ENCODE results near the gene SAMD4A.

SAMD4A gene

GRCh38 chr14:54643696-54644176 lies 76.8 kb downstream of the SAMD4A start:
- no peaks in the 10 kb centered on the region for H3K9me3 Mint-ChIP-seq
- TF ChIP-seq CTCF (IDR thresholded peaks at IDR 0.05; ENCODE audit: unreplicated experiment in 3 of 3), result no peak
- peak overlapping the region in 1 of 3 experiments; percentile 0 for H3K27ac Mint-ChIP-seq
- peaks cover 44% of the 10 kb centered on the region for H3K4me1 Mint-ChIP-seq
- H3K4me3 Mint-ChIP-seq, result no peak overlapping the region
- no peaks in the 10 kb centered on the region for H3K27me3 Mint-ChIP-seq (ENCODE audit: low read depth)
- no peaks in the 10 kb centered on the region for H3K36me3 Mint-ChIP-seq (ENCODE audit: low read depth)

- H3K4me1 Mint-ChIP-seq, result peaks cover 33% of the 10 kb centered on the region
- H3K27ac Mint-ChIP-seq, result no peak overlapping the region
- no peak for TF ChIP-seq CTCF (IDR thresholded peaks at IDR 0.05; ENCODE audit: unreplicated experiment in 3 of 3)
- H3K36me3 Mint-ChIP-seq (ENCODE audit: low read depth), result no peaks in the 10 kb centered on the region
- no peak overlapping the region for H3K4me3 Mint-ChIP-seq
- no peaks in the 10 kb centered on the region for H3K9me3 Mint-ChIP-seq
- H3K27me3 Mint-ChIP-seq (ENCODE audit: low read depth), result no peaks in the 10 kb centered on the region
Measured at GRCh38 chr14:54645639-54646038, 78.7 kb downstream of the SAMD4A start.

GRCh38 chr14:54646626-54647025 lies 79.7 kb downstream of the SAMD4A start:
- H3K9me3 Mint-ChIP-seq, result no peaks in the 10 kb centered on the region
- H3K4me1 Mint-ChIP-seq, result peaks cover 27% of the 10 kb centered on the region
- TF ChIP-seq CTCF (IDR thresholded peaks at IDR 0.05; ENCODE audit: unreplicated experiment in 3 of 3), result no peak
- no peaks in the 10 kb centered on the region for H3K36me3 Mint-ChIP-seq (ENCODE audit: low read depth)
- H3K27ac Mint-ChIP-seq, result no peak overlapping the region
- H3K4me3 Mint-ChIP-seq, result no peak overlapping the region
- no peaks in the 10 kb centered on the region for H3K27me3 Mint-ChIP-seq (ENCODE audit: low read depth)

GRCh38 chr14:54647378-54647777 lies 80.5 kb downstream of the SAMD4A start:
- H3K27ac Mint-ChIP-seq, result no peak overlapping the region
- no peaks in the 10 kb centered on the region for H3K27me3 Mint-ChIP-seq (ENCODE audit: low read depth)
- no peaks in the 10 kb centered on the region for H3K36me3 Mint-ChIP-seq (ENCODE audit: low read depth)
- no peaks in the 10 kb centered on the region for H3K9me3 Mint-ChIP-seq
- peaks cover 29% of the 10 kb centered on the region for H3K4me1 Mint-ChIP-seq
- H3K4me3 Mint-ChIP-seq, result no peak overlapping the region
- TF ChIP-seq CTCF (IDR thresholded peaks at IDR 0.05; ENCODE audit: unreplicated experiment in 3 of 3), result no peak

- no peak for TF ChIP-seq CTCF (IDR thresholded peaks at IDR 0.05; ENCODE audit: unreplicated experiment in 3 of 3)
- H3K27me3 Mint-ChIP-seq (ENCODE audit: low read depth), result no peaks in the 10 kb centered on the region
- peaks cover 30% of the 10 kb centered on the region for H3K4me1 Mint-ChIP-seq
- no peak overlapping the region for H3K27ac Mint-ChIP-seq
- no peaks in the 10 kb centered on the region for H3K36me3 Mint-ChIP-seq (ENCODE audit: low read depth)
- H3K4me3 Mint-ChIP-seq, result no peak overlapping the region
- no peaks in the 10 kb centered on the region for H3K9me3 Mint-ChIP-seq
Measured at GRCh38 chr14:54649056-54649455, 82.1 kb downstream of the SAMD4A start.

GRCh38 chr14:54650331-54650958 lies 83.5 kb downstream of the SAMD4A start:
- no peaks in the 10 kb centered on the region for H3K9me3 Mint-ChIP-seq
- no peaks in the 10 kb centered on the region for H3K27me3 Mint-ChIP-seq (ENCODE audit: low read depth)
- H3K4me1 Mint-ChIP-seq, result peaks cover 36% of the 10 kb centered on the region
- TF ChIP-seq CTCF (IDR thresholded peaks at IDR 0.05; ENCODE audit: unreplicated experiment in 3 of 3), result no peak
- peak overlapping the region in 2 of 3 experiments; percentile 8 to 41 for H3K4me3 Mint-ChIP-seq
- no peaks in the 10 kb centered on the region for H3K36me3 Mint-ChIP-seq (ENCODE audit: low read depth)
- peak overlapping the region; percentile 68 to 80 (median 74) for H3K27ac Mint-ChIP-seq
